IMR-90 (cell line): ENCODE data around the gene SRPK2. TPM values are rescaled to one million over a fixed set of nuclear protein-coding genes. Genes with fewer than 3 reads are reported as not detected.

ENCODE experiments used
- ATAC-seq: fragments of 200-7000 bp; cut with Tn5 transposase; 2 replicates; pipeline ENCODE4 v1.9.1; 2020; ENCODE audit warnings: low read depth, mild to moderate bottlenecking, moderate library complexity
- BruUV-seq: library from RNA; stranded (reverse); fragments of 400-500 nt; replicated peaks from 2 replicates; lab custom pipeline; 2021; lab: Mats Ljungman, UMichigan
- CTCF ChIA-PET: fragments of 300-600 bp; formaldehyde crosslinking; extraction: SDS; loops from one replicate; lab custom pipeline; 2021; ENCODE audit warnings: antibody characterized with exemption; lab: Yijun Ruan, JAX
- POLR2A ChIA-PET: fragments of 300-600 bp; sonication (Branson Sonifier 250); formaldehyde crosslinking; loops from one replicate; lab custom pipeline; 2022; ENCODE audit warnings: antibody characterized with exemption; ENCODE audit not compliant: unreplicated experiment; lab: Charles Lee
- DNase-seq: peaks from one replicate; pipeline ENCODE4 v3.0.0; 2013
- H2AFZ ChIP-seq: replicated peaks from 2 replicates; pipeline ENCODE3; 2013; ENCODE audit warnings: low read length, mild to moderate bottlenecking; ENCODE audit not compliant: poor library complexity
- H2AK5ac ChIP-seq: 2 replicates; pipeline ENCODE4 v1.6.1; 2013; ENCODE audit warnings: low read depth, low read length, inconsistent platforms
- H2AK9ac ChIP-seq: replicated peaks from 2 replicates; pipeline ENCODE3; 2013; ENCODE audit warnings: mild to moderate bottlenecking, low read depth, low read length, moderate library complexity; ENCODE audit not compliant: poor library complexity
- H2BK120ac ChIP-seq: 2 replicates; pipeline ENCODE4 v1.6.1; 2013; ENCODE audit warnings: low read depth, low read length, inconsistent platforms
- H2BK15ac ChIP-seq: 3 replicates; pipeline ENCODE4 v1.6.1; 2013; ENCODE audit warnings: low read depth, low read length, inconsistent platforms
- H2BK20ac ChIP-seq: 2 replicates; pipeline ENCODE4 v1.6.1; 2013; ENCODE audit warnings: low read depth, mild to moderate bottlenecking, inconsistent platforms, low read length, moderate library complexity
- H2BK5ac ChIP-seq: 2 replicates; pipeline ENCODE4 v1.6.1; 2013; ENCODE audit warnings: mild to moderate bottlenecking, low read depth, low read length, inconsistent platforms; ENCODE audit not compliant: poor library complexity, severe bottlenecking
- H3K14ac ChIP-seq: replicated peaks from 2 replicates; pipeline ENCODE4 v1.6.1; 2013; ENCODE audit warnings: low read depth, low read length, inconsistent platforms
- H3K18ac ChIP-seq: 2 replicates; pipeline ENCODE4 v1.6.1; 2013; ENCODE audit warnings: low read depth, low read length, control low read depth
- H3K23ac ChIP-seq: 2 replicates; pipeline ENCODE4 v1.6.1; 2013; ENCODE audit warnings: low read depth, low read length, inconsistent platforms
- H3K27ac ChIP-seq: 2 replicates; pipeline ENCODE4 v1.5.1; 2013; ENCODE audit warnings: mild to moderate bottlenecking, control low read depth, low read length; ENCODE audit not compliant: insufficient read depth
- H3K27me3 ChIP-seq: 2 replicates; pipeline ENCODE4 v1.6.1; 2013; ENCODE audit warnings: low read length; ENCODE audit not compliant: control insufficient read depth, insufficient read depth
- H3K36me3 ChIP-seq: 2 replicates; pipeline ENCODE4 v1.6.1; 2013; ENCODE audit warnings: low read length, mixed read lengths; ENCODE audit not compliant: control insufficient read depth, insufficient read depth
- H3K4ac ChIP-seq: 2 replicates; pipeline ENCODE4 v1.6.1; 2013; ENCODE audit warnings: low read depth, low read length, inconsistent platforms
- H3K4me1 ChIP-seq: 2 replicates; pipeline ENCODE4 v1.6.1; 2013; ENCODE audit warnings: low read length, mixed read lengths; ENCODE audit not compliant: control insufficient read depth, insufficient read depth
- H3K4me2 ChIP-seq: 2 replicates; pipeline ENCODE4 v1.6.1; 2013; ENCODE audit warnings: low read depth, mild to moderate bottlenecking, control low read depth, low read length, moderate library complexity
- H3K4me3 ChIP-seq: 2 replicates; pipeline ENCODE4 v1.5.1; 2013; ENCODE audit warnings: low read depth, mild to moderate bottlenecking, control low read depth, low read length, moderate library complexity; ENCODE audit not compliant: insufficient read depth
- H3K56ac ChIP-seq: 2 replicates; pipeline ENCODE4 v1.6.1; 2013; ENCODE audit warnings: low read length, inconsistent platforms; ENCODE audit not compliant: insufficient read depth; ENCODE audit errors: extremely low read depth
- H3K79me1 ChIP-seq, 2 experiments: 2 replicates each; pipeline ENCODE4 v1.6.1; 2013; ENCODE audit warnings: low read length in 2 of 2, inconsistent platforms in 1 of 2, low read depth in 1 of 2
- H3K9ac ChIP-seq: 2 replicates; pipeline ENCODE4 v1.6.1; 2013; ENCODE audit warnings: low read depth, low read length, control low read depth
- H3K9me1 ChIP-seq: 2 replicates; pipeline ENCODE4 v1.6.1; 2013; ENCODE audit warnings: low read length, inconsistent platforms; ENCODE audit not compliant: insufficient read depth
- H3K9me3 ChIP-seq: 2 replicates; pipeline ENCODE4 v1.6.1; 2013; ENCODE audit warnings: low read length; ENCODE audit not compliant: control insufficient read depth, insufficient read depth
- H4K20me1 ChIP-seq: 2 replicates; pipeline ENCODE4 v1.6.1; 2013; ENCODE audit warnings: low read length, inconsistent platforms; ENCODE audit not compliant: insufficient read depth
- H4K5ac ChIP-seq: 2 replicates; pipeline ENCODE4 v1.6.1; 2013; ENCODE audit warnings: mild to moderate bottlenecking, low read depth, low read length, control low read depth
- H4K8ac ChIP-seq, 2 experiments: 2 replicates each; pipeline ENCODE4 v1.6.1; 2013; ENCODE audit warnings: low read depth in 2 of 2, low read length in 2 of 2, control low read depth in 1 of 2, inconsistent platforms in 1 of 2
- H4K91ac ChIP-seq: 2 replicates; pipeline ENCODE4 v1.6.1; 2013; ENCODE audit warnings: low read depth, low read length, inconsistent platforms; ENCODE audit not compliant: insufficient read depth
- BHLHE40 ChIP-seq: fragments of 150-350 bp; IDR thresholded peaks from 2 replicates; pipeline ENCODE4 v1.6.1; 2016; ENCODE audit warnings: mild to moderate bottlenecking, low read depth, low read length
- CHD1 ChIP-seq: IDR thresholded peaks from 2 replicates; pipeline ENCODE4 v1.6.1; 2012; ENCODE audit warnings: low read depth, low read length, improper control_type of control experiment
- NFE2L2 ChIP-seq: fragments of 150-350 bp; IDR thresholded peaks from 2 replicates; pipeline ENCODE4 v1.6.1; 2016; ENCODE audit warnings: low read depth, mild to moderate bottlenecking, low read length
- POLR2A ChIP-seq: IDR thresholded peaks from 2 replicates; pipeline ENCODE4 v1.6.1; 2012; ENCODE audit warnings: mild to moderate bottlenecking, low read depth, low read length
- RFX5 ChIP-seq: IDR thresholded peaks from 2 replicates; pipeline ENCODE4 v1.8.0; 2012; ENCODE audit warnings: low read depth, mild to moderate bottlenecking, low read length, moderate library complexity
- WGBS, 2 experiments: methylation state at CpG; one replicate each; pipeline versions ENCODE4 v1.1.5 to v1.1.7; 2013; ENCODE audit warnings: missing lambda C conversion rate in 2 of 2; ENCODE audit not compliant: insufficient read length in 1 of 2; ENCODE audit errors: extremely low coverage in 2 of 2; 5-methylcytosine and 5-hydroxymethylcytosine counted together
- dilution Hi-C: fragments of 300-500 bp; cut with HindIII; formaldehyde crosslinking; loops from one replicate; pipeline ENCODE4 v1.14.3; 2018; ENCODE audit warnings: low sequenced_read_pairs; ENCODE audit not compliant: unreplicated experiment
- in situ Hi-C: fragments of 300-500 bp; cut with MboI; formaldehyde crosslinking; loops from 3 replicates; pipeline ENCODE4 v1.14.3; 2019; ENCODE audit warnings: low sequenced_read_pairs, inconsistent platforms, mixed read lengths
- intact Hi-C: fragments of 100-400 bp; cut with micrococcal nuclease; formaldehyde crosslinking; loops from 2 replicates; pipeline ENCODE4 v1.10.0; 2022
- polyA plus RNA-seq, 3 experiments: library from polyadenylated mRNA; depleted of rRNA; stranded (reverse); fragments of >200 nt; gene quantifications; 2 replicates each; pipeline ENCODE4 v1.2.3, GENCODE V29; 2012; ENCODE audit warnings: low replicate concordance in 1 of 3
- total RNA-seq: library from RNA; depleted of rRNA; stranded (reverse); fragments of >200 nt; gene quantifications from 2 replicates; pipeline ENCODE4 v1.2.3, GENCODE V29; 2012
- TF ChIP-seq, protein P1 (sequence below): fragments of 150-350 bp; IDR thresholded peaks from 2 replicates; pipeline ENCODE4 v1.6.1; 2017; ENCODE audit warnings: mild to moderate bottlenecking, antibody characterized with exemption, low read length, low read depth

Gene SRPK2
- total and polyA plus RNA-seq, 2 of the 4 experiments (the other 2 are of a cell fraction) = 13.2 to 33.0 TPM

- H4K20me1 ChIP-seq = peaks cover 15% of the 10 kb centered on the region; the same call in 1 of the 2 replicates
- no peak overlapping the region for H3K4me3 ChIP-seq
- no peaks in the 10 kb centered on the region for H3K9me3 ChIP-seq
- in situ Hi-C loops = no loop called here
- no peak overlapping the region for H2AK9ac ChIP-seq
- H3K4me1 ChIP-seq = no peaks in the 10 kb centered on the region
- H2AK5ac ChIP-seq = no peak overlapping the region
- intact Hi-C loops = no loop called here
- ATAC-seq (no peak), DNase-seq (no peak)
- peaks cover 19 to 59% of the 10 kb centered on the region in 2 experiments for H3K79me1 ChIP-seq
- no peak overlapping the region for H3K4ac ChIP-seq
- TF ChIP-seq NFE2L2 (no peak), CHD1 (no peak), RFX5 (no peak), BHLHE40 (no peak), POLR2A (no peak)
- TF ChIP-seq, protein P1, sequence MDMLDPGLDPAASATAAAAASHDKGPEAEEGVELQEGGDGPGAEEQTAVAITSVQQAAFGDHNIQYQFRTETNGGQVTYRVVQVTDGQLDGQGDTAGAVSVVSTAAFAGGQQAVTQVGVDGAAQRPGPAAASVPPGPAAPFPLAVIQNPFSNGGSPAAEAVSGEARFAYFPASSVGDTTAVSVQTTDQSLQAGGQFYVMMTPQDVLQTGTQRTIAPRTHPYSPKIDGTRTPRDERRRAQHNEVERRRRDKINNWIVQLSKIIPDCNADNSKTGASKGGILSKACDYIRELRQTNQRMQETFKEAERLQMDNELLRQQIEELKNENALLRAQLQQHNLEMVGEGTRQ = no peak
- no peak overlapping the region for H2BK5ac ChIP-seq
- CTCF ChIA-PET = interaction anchor here (0.6 kb wide), 1 partner anchor 230 kb away, joined by 4 read pairs; no protein-coding TSS in a partner anchor
- no peak overlapping the region for H3K18ac ChIP-seq
- no peak overlapping the region for H2AFZ ChIP-seq
- no peak overlapping the region for H4K91ac ChIP-seq
- H3K27me3 ChIP-seq = no peaks in the 10 kb centered on the region
- H3K9ac ChIP-seq = no peak overlapping the region
- no peak overlapping the region for H2BK20ac ChIP-seq
- no peak overlapping the region for H4K5ac ChIP-seq
- no peak overlapping the region for H3K56ac ChIP-seq
- dilution Hi-C loops = no loop called here
- no peaks in the 10 kb centered on the region for H3K36me3 ChIP-seq
- WGBS, 2 experiments = no CpG with 5 or more reads among the region's 3 CpGs
- BruUV-seq = no TSS peak
- H3K27ac ChIP-seq = no peak overlapping the region
- no peak overlapping the region for H2BK120ac ChIP-seq
- no peak overlapping the region for H3K14ac ChIP-seq
- H3K4me2 ChIP-seq = no peak overlapping the region
- H3K23ac ChIP-seq = no peak overlapping the region
- H2BK15ac ChIP-seq = no peak overlapping the region
- H3K9me1 ChIP-seq = peaks cover 3% of the 10 kb centered on the region; the same call in 1 of the 2 replicates
- no peak overlapping the region for H4K8ac ChIP-seq
- POLR2A ChIA-PET = no interaction called here
These were observed 99.0 kb downstream of the SRPK2 start for GRCh38 chr7:105289704-105290103.
